ENCODE results near the gene NLGN4Y. TPM values are rescaled to one million over a fixed set of nuclear protein-coding genes. Genes with fewer than 3 reads are reported as not detected.

NLGN4Y gene
- total and polyA plus RNA-seq, 12 donors: 3.7 to 63.3 (median 9.1) TPM; not detected in 7

DNA sequence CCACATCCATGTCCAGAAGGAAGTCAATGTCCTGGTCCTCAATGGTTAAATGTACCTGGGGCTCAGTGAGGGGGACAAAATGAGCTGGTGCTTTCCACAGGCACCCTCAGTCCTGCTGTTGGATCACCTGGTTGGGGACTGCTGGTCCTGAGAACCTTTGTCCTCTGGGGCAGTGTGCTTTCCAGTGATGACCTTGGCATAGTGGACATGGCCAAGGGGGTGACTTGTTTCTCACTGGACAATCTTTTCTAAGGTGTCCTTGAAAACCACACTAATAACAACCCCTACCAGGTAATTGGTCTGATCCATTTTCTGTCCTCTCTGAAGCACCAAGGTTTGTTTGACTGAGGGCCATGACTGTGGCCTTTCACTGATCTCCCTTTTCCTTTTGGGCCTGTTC lies 294.1 kb downstream of the NLGN4Y start:
- intact Hi-C loops (cut with DNase I): no loop called here
- Histone ChIP-seq H3K27ac (no peak overlapping the region), H3K27me3 (no peaks in the 10 kb centered on the region), H3K9me3 (replicated peaks in 1 of 3) (no peaks in the 10 kb centered on the region), H3K36me3 (replicated peaks in 1 of 2) (no peaks in the 10 kb centered on the region), H3K4me1 (replicated peaks in 1 of 2) (no peaks in the 10 kb centered on the region), H3K4me3 (no peak overlapping the region)
- DNase-seq: no peak
- TF ChIP-seq POLR2A (IDR thresholded peaks at IDR 0.05): no peak
- TF ChIP-seq, protein P1, sequence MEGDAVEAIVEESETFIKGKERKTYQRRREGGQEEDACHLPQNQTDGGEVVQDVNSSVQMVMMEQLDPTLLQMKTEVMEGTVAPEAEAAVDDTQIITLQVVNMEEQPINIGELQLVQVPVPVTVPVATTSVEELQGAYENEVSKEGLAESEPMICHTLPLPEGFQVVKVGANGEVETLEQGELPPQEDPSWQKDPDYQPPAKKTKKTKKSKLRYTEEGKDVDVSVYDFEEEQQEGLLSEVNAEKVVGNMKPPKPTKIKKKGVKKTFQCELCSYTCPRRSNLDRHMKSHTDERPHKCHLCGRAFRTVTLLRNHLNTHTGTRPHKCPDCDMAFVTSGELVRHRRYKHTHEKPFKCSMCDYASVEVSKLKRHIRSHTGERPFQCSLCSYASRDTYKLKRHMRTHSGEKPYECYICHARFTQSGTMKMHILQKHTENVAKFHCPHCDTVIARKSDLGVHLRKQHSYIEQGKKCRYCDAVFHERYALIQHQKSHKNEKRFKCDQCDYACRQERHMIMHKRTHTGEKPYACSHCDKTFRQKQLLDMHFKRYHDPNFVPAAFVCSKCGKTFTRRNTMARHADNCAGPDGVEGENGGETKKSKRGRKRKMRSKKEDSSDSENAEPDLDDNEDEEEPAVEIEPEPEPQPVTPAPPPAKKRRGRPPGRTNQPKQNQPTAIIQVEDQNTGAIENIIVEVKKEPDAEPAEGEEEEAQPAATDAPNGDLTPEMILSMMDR (IDR thresholded peaks at IDR 0.05): no peak

DNA sequence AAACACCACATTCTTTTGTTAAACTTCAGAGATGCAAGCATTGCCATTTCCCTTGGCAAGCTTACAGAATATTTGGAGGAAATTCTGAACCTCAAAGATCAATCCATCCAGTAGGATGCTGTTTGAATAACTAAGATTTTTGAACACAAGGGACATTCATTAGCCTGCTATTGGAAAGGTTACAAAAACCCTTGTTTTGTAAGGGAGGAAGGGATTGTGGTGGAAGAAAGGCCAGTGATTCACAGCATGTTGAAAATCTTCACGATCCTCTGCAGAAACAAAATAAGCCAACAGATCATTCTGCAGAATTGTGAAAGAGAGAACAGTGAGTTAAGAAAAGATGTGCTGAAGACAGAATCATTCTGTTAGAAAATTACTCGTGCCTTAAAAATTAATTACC lies 297.9 kb downstream of the NLGN4Y start:
- H3K4me3 ChIP-seq: no peak overlapping the region
- H3K4me1 ChIP-seq (replicated peaks in 1 of 2): no peaks in the 10 kb centered on the region
- H3K36me3 ChIP-seq (replicated peaks in 1 of 2): no peaks in the 10 kb centered on the region
- H3K27me3 ChIP-seq: no peaks in the 10 kb centered on the region
- H3K27ac ChIP-seq: no peak overlapping the region
- no peaks in the 10 kb centered on the region for H3K9me3 ChIP-seq (replicated peaks in 1 of 3)
- TF ChIP-seq, protein P1 (IDR thresholded peaks at IDR 0.05): no peak
- no peak for TF ChIP-seq POLR2A (IDR thresholded peaks at IDR 0.05)
- DNase-seq: no peak
- 15 to 43% methylated on average over 2 of the region's 2 CpGs; no CpG with 5 or more reads in 2 of the 4 donors for WGBS, 4 donors
- intact Hi-C loops (cut with DNase I): no loop called here

DNA sequence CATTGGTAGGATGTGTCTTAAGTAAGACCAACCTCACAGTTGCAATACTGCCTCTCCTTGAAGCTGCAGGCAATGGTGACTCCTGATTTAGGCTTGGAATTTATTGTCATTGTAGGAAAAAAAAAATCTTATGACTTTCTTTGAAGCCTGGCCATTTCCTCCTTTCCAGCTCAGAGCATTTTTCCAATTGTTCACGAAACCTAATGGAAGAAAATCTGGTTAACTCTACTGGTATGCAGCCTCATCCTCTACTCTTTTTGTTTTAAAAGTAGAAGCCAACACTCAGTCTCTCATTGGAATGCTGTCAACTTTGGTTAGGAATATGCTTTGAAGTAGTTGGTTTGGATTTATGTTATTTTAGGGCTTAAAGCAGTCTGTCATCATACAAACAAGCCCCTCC lies 298.6 kb downstream of the NLGN4Y start:
- Histone ChIP-seq H3K27me3 (no peaks in the 10 kb centered on the region), H3K4me1 (replicated peaks in 1 of 2) (no peaks in the 10 kb centered on the region), H3K4me3 (no peak overlapping the region), H3K9me3 (replicated peaks in 1 of 3) (no peaks in the 10 kb centered on the region), H3K36me3 (replicated peaks in 1 of 2) (no peaks in the 10 kb centered on the region), H3K27ac (no peak overlapping the region)
- intact Hi-C loops (cut with DNase I): no loop called here
- DNase-seq: no peak
- WGBS, 4 donors: 85 to 100% methylated on average over 1 of the region's 1 CpG; no CpG with 5 or more reads in 2 of the 4 donors
- TF ChIP-seq, protein P1 (IDR thresholded peaks at IDR 0.05): no peak
- TF ChIP-seq POLR2A (IDR thresholded peaks at IDR 0.05): no peak

DNA sequence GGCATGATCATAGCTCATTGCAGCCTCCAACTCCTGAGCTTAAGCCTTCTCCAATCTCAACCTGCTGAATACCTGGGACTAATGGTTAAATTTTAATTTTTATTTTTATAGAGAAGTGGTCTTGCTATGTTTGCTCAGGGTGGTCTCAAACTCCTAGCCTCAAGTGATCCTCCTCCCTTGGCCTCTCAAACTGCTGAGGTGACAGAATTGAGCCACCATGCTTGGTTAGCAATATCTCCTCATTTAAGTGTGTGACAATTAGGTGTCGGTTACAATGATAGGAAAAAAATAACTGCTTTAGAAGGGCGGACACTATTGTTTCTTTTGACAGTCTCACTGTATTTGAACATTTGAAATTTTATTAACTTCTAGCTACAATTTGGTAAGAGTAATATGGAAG lies 300.3 kb downstream of the NLGN4Y start:
- intact Hi-C loops (cut with DNase I): no loop called here

More for the DNA sequence above, 300.3 kb downstream of the NLGN4Y start:
- Histone ChIP-seq H3K9me3 (replicated peaks in 1 of 3) (no peaks in the 10 kb centered on the region), H3K27ac (no peak overlapping the region), H3K4me1 (replicated peaks in 1 of 2) (no peaks in the 10 kb centered on the region), H3K4me3 (no peak overlapping the region), H3K36me3 (replicated peaks in 1 of 2) (no peaks in the 10 kb centered on the region), H3K27me3 (no peaks in the 10 kb centered on the region)
- 95 to 100% methylated on average over 2 of the region's 2 CpGs; no CpG with 5 or more reads in 2 of the 4 donors for WGBS, 4 donors
- no peak for DNase-seq
- no peak for TF ChIP-seq POLR2A (IDR thresholded peaks at IDR 0.05)
- TF ChIP-seq, protein P1 (IDR thresholded peaks at IDR 0.05): no peak
